ENCODE measurements around the gene SMPDL3A. TPM values are rescaled to one million over a fixed set of nuclear protein-coding genes. Genes with fewer than 3 reads are reported as not detected.

Gene SMPDL3A, protein sequence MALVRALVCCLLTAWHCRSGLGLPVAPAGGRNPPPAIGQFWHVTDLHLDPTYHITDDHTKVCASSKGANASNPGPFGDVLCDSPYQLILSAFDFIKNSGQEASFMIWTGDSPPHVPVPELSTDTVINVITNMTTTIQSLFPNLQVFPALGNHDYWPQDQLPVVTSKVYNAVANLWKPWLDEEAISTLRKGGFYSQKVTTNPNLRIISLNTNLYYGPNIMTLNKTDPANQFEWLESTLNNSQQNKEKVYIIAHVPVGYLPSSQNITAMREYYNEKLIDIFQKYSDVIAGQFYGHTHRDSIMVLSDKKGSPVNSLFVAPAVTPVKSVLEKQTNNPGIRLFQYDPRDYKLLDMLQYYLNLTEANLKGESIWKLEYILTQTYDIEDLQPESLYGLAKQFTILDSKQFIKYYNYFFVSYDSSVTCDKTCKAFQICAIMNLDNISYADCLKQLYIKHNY
- 8.4 and 14.0 TPM in 2 replicates for total RNA-seq

DNA sequence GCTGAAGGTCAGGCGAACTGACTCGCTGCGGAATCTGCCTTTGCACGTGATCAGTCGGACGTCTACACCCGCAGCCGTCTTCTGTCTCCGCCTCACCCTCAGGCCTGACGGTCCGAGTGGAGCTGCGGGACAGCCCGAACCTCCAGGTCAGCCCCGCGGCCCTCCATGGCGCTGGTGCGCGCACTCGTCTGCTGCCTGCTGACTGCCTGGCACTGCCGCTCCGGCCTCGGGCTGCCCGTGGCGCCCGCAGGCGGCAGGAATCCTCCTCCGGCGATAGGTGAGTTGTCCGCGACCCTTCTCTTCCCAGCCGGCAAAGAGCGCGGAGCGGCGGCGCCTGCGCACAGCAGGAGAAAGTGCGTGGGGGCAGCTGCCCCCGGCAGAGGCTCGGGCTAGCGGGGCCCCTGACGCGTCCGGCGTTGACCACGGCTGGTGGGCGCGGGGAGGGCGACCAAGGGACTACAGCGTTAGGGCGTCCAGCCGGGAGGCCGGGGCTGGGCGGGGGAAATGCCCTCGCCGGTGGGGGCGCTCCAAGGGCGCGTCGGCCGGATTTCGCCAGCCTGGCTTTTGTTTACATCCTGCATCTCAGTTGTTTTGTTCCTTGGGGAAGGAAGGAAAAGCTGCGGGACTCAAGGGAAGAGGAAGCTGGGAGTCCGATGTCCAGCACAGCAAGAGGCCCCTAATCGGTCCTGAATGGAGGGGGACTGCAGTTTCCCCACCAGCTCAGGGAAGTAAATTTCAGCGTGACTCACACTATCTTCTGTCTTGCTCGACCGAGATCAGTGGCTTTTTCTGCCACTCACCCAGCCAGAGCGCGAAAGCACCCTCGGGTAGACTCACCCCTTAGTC lies at the start of gene SMPDL3A:
SMPDL3A (plus strand) TSS at position 77 of the 846 bp plus-strand sequence; CDS start at position 166, 89 bp downstream.

DNA sequence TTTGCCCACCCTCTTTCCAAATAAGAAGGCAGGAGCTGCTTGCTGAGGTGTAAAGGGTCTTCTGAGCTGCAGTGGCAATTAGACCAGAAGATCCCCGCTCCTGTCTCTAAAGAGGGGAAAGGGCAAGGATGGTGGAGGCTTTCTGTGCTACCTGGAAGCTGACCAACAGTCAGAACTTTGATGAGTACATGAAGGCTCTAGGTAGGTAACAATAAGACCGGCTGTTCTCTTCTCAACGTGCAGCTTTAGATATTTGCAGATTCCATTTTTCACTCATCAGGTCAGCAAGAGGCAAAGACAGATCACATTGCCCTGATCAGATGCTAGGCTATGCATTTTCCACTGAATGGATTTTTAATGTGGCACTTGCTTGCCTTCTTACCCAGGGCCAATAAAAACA lies 9.4 kb upstream of the SMPDL3A start, which contains the start of gene FABP7:
FABP7 (plus strand) TSS at position 50 of the 400 bp plus-strand sequence; CDS start at position 129, 79 bp downstream.

Other genes starting within 250 kb of the SMPDL3A start
- 6.5 and 35.7 TPM in 2 replicates for gene PKIB, start 178.9 kb upstream of the SMPDL3A start, total RNA-seq
- gene FABP7, start 9.5 kb upstream of the SMPDL3A start, total RNA-seq: not detected in 2 replicates
- gene CLVS2, start 207.0 kb downstream of the SMPDL3A start, total RNA-seq: not detected in 2 replicates

Measured in smooth muscle cell of the pulmonary artery (primary cell).